ENCODE data around the gene BUB1B. TPM values are rescaled to one million over a fixed set of nuclear protein-coding genes. Genes with fewer than 3 reads are reported as not detected.
"Not testable (repeated sequence)": the region's sequence is repeated elsewhere in the genome, so short reads cannot be mapped to it uniquely, and the experiment has no call there.

BUB1B gene
- total RNA-seq, 4 donors from 2014 or later = 1.4 to 15.3 (median 8.6) TPM

DNA sequence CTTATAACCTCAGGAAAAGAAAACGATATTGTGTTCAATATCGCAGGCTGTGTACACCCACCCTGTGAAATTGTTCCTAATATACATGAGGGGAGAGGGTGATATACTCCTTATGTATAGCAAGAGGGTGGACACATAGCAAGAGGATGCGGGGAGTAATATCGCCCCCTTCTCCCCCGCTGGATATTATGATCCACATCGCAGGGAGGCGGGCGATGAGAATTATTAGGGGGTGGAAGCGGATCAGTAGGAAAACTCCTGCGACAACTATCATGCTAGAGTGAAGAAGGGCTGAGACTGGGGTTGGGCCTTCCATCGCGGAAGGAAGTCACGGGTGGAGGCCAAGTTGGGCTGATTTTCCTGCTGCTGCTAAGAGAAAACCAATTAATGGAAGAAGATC is 27.3 kb upstream of the BUB1B start:
- H3K4me1 ChIP-seq = no peaks in the 10 kb centered on the region
- H3K4me3 ChIP-seq = no peak overlapping the region
- intact Hi-C loops (cut with DNase I; ENCODE audit: low total_unique reads) (no loop called here), in situ Hi-C loops (cut with MboI; ENCODE audit: low pct_ligation_motif_present in 1 of 4, low pct_unique_long_range_greater_than_20kb in 1 of 4, low sequenced_read_pairs in 3 of 4) (no loop called here)
- DNase-seq = no peak
- H3K27ac ChIP-seq = no peak overlapping the region
- no peaks in the 10 kb centered on the region for H3K27me3 ChIP-seq
- TF ChIP-seq POLR2A (IDR thresholded peaks at IDR 0.05) = no peak
- no peaks in the 10 kb centered on the region for H3K9me3 ChIP-seq
- WGBS, 2 donors (ENCODE audit: low coverage in 1 of 2) = 86 to 94% methylated on average over 12 to 13 of the region's 13 CpGs
- no peaks in the 10 kb centered on the region for H3K36me3 ChIP-seq

DNA sequence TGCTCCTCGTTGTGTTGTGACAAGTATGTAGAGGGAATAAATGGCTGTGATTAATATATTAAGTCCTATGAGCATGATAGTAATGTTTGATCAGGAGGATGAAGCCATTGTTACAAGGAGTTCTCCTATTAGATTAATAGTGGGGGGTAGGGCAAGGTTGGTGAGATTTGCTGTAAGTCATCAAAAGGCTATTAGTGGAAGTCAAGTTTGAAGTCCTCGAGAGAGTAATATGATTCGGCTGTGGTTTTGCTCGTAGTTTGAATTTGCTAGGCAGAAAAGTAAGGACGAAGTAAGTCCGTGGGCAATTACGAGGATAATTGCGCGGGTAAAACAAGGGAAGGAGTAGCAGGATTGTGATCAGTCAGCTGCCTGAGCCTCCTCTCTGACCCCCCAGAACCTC is 26.0 kb upstream of the BUB1B start:
- DNase-seq = no peak
- Histone ChIP-seq H3K27me3 (no peaks in the 10 kb centered on the region), H3K4me1 (no peaks in the 10 kb centered on the region), H3K27ac (no peak overlapping the region), H3K9me3 (no peaks in the 10 kb centered on the region), H3K36me3 (no peaks in the 10 kb centered on the region), H3K4me3 (no peak overlapping the region)
- intact Hi-C loops (cut with DNase I; ENCODE audit: low total_unique reads) = no loop called here
- TF ChIP-seq, protein P1, sequence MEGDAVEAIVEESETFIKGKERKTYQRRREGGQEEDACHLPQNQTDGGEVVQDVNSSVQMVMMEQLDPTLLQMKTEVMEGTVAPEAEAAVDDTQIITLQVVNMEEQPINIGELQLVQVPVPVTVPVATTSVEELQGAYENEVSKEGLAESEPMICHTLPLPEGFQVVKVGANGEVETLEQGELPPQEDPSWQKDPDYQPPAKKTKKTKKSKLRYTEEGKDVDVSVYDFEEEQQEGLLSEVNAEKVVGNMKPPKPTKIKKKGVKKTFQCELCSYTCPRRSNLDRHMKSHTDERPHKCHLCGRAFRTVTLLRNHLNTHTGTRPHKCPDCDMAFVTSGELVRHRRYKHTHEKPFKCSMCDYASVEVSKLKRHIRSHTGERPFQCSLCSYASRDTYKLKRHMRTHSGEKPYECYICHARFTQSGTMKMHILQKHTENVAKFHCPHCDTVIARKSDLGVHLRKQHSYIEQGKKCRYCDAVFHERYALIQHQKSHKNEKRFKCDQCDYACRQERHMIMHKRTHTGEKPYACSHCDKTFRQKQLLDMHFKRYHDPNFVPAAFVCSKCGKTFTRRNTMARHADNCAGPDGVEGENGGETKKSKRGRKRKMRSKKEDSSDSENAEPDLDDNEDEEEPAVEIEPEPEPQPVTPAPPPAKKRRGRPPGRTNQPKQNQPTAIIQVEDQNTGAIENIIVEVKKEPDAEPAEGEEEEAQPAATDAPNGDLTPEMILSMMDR (IDR thresholded peaks at IDR 0.05) = no peak
- no peak for TF ChIP-seq POLR2AphosphoS5 (IDR thresholded peaks at IDR 0.05)
- no peak for TF ChIP-seq POLR2A (IDR thresholded peaks at IDR 0.05)
- no peak for TF ChIP-seq EP300 (IDR thresholded peaks at IDR 0.05; ENCODE audit: low read depth)
- WGBS, 2 donors (ENCODE audit: low coverage in 1 of 2) = 78 to 83% methylated on average over 9 of the region's 9 CpGs
- in situ Hi-C loops (cut with MboI; ENCODE audit: low pct_ligation_motif_present in 1 of 4, low pct_unique_long_range_greater_than_20kb in 1 of 4, low sequenced_read_pairs in 3 of 4) = no loop called here

DNA sequence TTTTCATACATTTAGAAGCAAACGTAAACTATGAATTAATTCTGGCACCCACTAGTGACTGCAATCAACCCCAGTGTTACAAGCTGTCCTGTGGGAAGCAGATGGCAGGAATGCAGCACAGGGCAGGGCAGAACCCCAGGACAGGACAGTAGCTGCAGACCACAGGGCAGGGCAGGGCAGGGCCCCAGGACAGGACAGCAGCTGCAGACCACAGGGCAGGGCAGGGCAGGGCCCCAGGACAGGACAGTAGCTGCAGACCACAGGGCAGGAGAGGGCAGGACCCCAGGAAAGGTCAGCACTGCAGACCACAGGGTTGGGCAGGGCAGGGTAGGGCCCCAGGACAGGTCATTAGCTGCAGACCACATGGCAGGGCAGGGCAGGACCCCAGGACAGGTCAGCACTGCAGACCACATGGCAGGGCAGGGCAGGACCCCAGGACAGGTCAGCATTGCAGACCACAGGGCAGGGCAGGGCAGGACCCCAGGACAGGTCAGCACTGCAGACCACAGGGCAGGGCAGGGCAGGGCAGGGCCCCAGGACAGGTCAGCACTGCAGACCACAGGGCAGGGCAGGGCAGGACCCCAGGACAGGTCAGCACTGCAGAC is 24.9 kb upstream of the BUB1B start:
- H3K4me1 ChIP-seq; in situ Hi-C loops (cut with MboI; ENCODE audit: low pct_ligation_motif_present in 1 of 4, low pct_unique_long_range_greater_than_20kb in 1 of 4, low sequenced_read_pairs in 3 of 4); H3K27me3 ChIP-seq; H3K9me3 ChIP-seq; H3K4me3 ChIP-seq; H3K36me3 ChIP-seq; H3K27ac ChIP-seq; intact Hi-C loops (cut with DNase I; ENCODE audit: low total_unique reads); DNase-seq: not testable (repeated sequence)
- 71% methylated on average over 1 of the region's 1 CpG; no CpG with 5 or more reads in 1 of the 2 donors for WGBS, 2 donors (ENCODE audit: low coverage in 1 of 2)

DNA sequence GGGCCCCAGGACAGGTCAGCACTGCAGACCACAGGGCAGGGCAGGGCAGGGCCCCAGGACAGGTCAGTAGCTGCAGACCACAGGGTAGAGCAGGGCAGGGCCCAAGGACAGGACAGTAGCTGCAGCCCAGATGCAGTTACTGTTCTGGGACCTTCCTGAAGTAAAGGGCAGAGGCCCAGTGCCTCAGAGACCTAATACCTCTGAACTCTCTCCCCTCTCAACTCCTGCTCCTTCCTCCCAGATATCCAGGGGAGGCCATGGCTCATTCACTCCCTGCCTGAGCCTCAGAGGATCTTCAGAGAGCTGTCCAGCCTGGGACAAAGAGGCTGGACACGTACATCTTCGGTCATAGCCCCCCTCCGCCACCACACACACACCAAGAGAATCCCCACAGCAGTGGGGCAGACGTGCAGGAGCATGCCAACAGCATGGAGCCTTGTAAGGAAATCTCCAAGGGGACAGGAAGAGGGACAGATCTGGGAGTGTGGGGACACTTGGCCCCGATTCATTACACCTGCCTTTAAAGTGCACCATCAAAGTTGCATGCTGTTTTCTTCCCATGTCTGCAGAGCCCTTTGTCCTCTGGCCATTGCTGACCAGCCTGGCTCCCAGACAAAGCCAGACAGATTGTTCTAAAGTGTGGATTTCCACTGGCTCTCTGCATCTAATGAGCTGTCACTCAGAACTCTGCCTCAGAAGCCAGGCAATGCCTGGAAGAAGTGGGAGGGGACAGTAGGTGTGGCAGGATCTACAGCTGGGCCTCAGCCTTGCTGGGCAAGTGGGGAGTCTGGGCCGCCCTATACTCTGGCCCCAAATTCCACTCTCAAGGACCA is 24.2 kb upstream of the BUB1B start:
- no peaks in the 10 kb centered on the region for H3K27me3 ChIP-seq
- in situ Hi-C loops (cut with MboI; ENCODE audit: low pct_ligation_motif_present in 1 of 4, low pct_unique_long_range_greater_than_20kb in 1 of 4, low sequenced_read_pairs in 3 of 4) = no loop called here

More for the DNA sequence above, 24.2 kb upstream of the BUB1B start:
- Histone ChIP-seq H3K4me1 (no peaks in the 10 kb centered on the region), H3K36me3 (no peaks in the 10 kb centered on the region), H3K27ac (no peak overlapping the region), H3K4me3 (no peak overlapping the region), H3K9me3 (no peaks in the 10 kb centered on the region)
- no peak for DNase-seq
- 85% methylated on average over 6 of the region's 6 CpGs; no CpG with 5 or more reads in 1 of the 2 donors for WGBS, 2 donors (ENCODE audit: low coverage in 1 of 2)
- TF ChIP-seq POLR2A (IDR thresholded peaks at IDR 0.05) (no peak), POLR2AphosphoS5 (IDR thresholded peaks at IDR 0.05) (no peak), EP300 (IDR thresholded peaks at IDR 0.05; ENCODE audit: low read depth) (no peak)
- TF ChIP-seq, protein P1 (IDR thresholded peaks at IDR 0.05) = no peak
- intact Hi-C loops (cut with DNase I; ENCODE audit: low total_unique reads) = no loop called here

Measured in transverse colon (tissue), 4 donors.